ENCODE measurements around the gene RASSF4.

Gene RASSF4

DNA sequence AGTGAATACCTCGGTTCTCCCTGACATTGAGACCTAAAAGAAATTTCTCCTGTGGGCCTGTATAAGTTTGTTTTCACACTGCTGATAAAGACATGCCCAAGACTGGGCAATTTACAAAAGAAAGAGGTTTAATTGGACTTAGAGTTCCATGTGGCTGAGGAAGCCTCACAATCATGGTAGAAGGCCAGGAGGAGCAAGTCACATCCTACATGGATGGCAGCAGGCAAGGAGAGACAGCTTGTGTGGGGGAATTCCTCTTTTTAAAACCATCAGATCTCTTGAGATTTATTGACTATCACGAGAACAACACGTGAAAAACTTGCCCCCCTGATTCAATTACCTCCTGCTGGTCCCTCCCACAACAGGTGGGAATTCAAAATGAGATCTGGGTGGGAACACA is 41.8 kb upstream of the RASSF4 start:
- CTCF ChIA-PET, result no interaction called here
- Histone ChIP-seq H3K27ac (ENCODE audit: extremely low read depth, low read depth, low read length) (no peak overlapping the region), H3K36me3 (ENCODE audit: control insufficient read depth in 2 of 2, insufficient read depth in 1 of 2, low read length in 2 of 2) (no peaks in the 10 kb centered on the region), H3K4me1 (ENCODE audit: control insufficient read depth, insufficient read depth, low read length) (no peaks in the 10 kb centered on the region), H3K9me3 (ENCODE audit: control insufficient read depth, insufficient read depth, low read depth, low read length) (no peaks in the 10 kb centered on the region), H3K4me3 (ENCODE audit: low read depth, low read length) (no peak overlapping the region)
- POLR2A ChIA-PET, result no interaction called here
- TF ChIP-seq SETDB1 (IDR thresholded peaks at IDR 0.05; ENCODE audit: insufficient read length, low read length), result peak; percentile 35
- no peak for TF ChIP-seq ZNF830 (tag by site-specific recombination; IDR thresholded peaks at IDR 0.05; ENCODE audit: low read depth)

DNA sequence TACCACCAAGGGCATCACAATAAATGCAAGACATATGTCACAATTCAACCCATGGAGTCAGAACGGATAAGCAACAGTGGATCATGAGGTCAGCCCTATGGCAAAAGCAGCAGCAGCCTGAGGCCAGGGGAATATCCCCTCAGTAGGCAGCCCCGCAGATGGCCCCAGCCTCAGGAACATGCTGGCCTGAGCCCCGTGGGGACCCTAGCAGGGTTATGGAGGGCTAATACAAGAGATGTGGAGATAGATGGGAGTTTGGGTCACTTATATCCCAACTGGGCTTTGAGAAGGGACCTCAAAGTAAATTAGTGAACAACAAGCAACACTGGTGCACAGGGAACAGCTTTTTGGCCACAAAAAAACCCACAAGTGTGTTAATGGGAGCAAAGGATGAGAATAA is 39.4 kb upstream of the RASSF4 start:
- Histone ChIP-seq H3K4me3 (ENCODE audit: low read depth, low read length) (no peak overlapping the region), H3K36me3 (ENCODE audit: control insufficient read depth in 2 of 2, insufficient read depth in 1 of 2, low read length in 2 of 2) (no peaks in the 10 kb centered on the region), H3K27ac (ENCODE audit: extremely low read depth, low read depth, low read length) (no peak overlapping the region), H3K9me3 (ENCODE audit: control insufficient read depth, insufficient read depth, low read depth, low read length) (no peaks in the 10 kb centered on the region), H3K4me1 (ENCODE audit: control insufficient read depth, insufficient read depth, low read length) (no peaks in the 10 kb centered on the region)
- POLR2A ChIA-PET, result no interaction called here
- TF ChIP-seq ZBTB8A (tag by site-specific recombination; IDR thresholded peaks at IDR 0.05) (no peak), GLIS2 (tag by site-specific recombination; IDR thresholded peaks at IDR 0.05) (no peak), ZNF555 (tag by site-specific recombination; conservative IDR thresholded peaks at IDR 0.05) (no peak), ZNF670 (tag by site-specific recombination; IDR thresholded peaks at IDR 0.05; ENCODE audit: low read depth) (no peak)
- TF ChIP-seq, protein P1, sequence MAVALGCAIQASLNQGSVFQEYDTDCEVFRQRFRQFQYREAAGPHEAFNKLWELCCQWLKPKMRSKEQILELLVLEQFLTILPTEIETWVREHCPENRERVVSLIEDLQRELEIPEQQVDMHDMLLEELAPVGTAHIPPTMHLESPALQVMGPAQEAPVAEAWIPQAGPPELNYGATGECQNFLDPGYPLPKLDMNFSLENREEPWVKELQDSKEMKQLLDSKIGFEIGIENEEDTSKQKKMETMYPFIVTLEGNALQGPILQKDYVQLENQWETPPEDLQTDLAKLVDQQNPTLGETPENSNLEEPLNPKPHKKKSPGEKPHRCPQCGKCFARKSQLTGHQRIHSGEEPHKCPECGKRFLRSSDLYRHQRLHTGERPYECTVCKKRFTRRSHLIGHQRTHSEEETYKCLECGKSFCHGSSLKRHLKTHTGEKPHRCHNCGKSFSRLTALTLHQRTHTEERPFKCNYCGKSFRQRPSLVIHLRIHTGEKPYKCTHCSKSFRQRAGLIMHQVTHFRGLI (tag by site-specific recombination; IDR thresholded peaks at IDR 0.05), result no peak
- CTCF ChIA-PET, result interaction anchor here (0.5 to 0.7 kb wide), 2 partner anchors 74 to 539 kb away, joined by 3 to 8 read pairs; no protein-coding TSS in a partner anchor

DNA sequence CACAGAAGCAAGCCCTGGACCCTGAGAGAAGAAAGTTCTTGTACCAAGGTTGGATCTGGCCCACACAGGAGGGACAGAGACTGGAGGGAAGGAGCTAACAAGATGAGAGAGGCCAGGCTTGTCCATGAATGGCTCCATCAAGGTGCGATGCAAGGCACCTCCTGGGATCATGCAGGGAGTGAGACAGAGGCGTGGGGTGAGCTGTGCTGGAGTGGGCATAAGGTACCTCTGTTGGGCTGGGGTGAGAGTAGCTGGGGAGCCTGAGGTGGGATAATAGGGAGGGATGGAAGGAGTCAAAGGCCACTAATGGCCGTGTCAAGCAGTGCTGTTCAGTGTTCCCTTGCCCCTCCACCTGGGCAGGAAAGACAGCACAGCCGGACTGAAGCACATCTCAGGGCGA is 38.5 kb upstream of the RASSF4 start:
- Histone ChIP-seq H3K36me3 (ENCODE audit: control insufficient read depth in 2 of 2, insufficient read depth in 1 of 2, low read length in 2 of 2) (no peaks in the 10 kb centered on the region), H3K4me1 (ENCODE audit: control insufficient read depth, insufficient read depth, low read length) (no peaks in the 10 kb centered on the region), H3K27ac (ENCODE audit: extremely low read depth, low read depth, low read length) (no peak overlapping the region), H3K9me3 (ENCODE audit: control insufficient read depth, insufficient read depth, low read depth, low read length) (no peaks in the 10 kb centered on the region), H3K4me3 (ENCODE audit: low read depth, low read length) (no peak overlapping the region)
- CTCF ChIA-PET, result interaction anchor here (0.6 to 0.7 kb wide), 2 partner anchors 13 to 74 kb away, joined by 3 to 8 read pairs; no protein-coding TSS in a partner anchor
- TF ChIP-seq ZNF621 (tag by site-specific recombination; IDR thresholded peaks at IDR 0.05) (no peak), ZNF776 (tag by site-specific recombination; IDR thresholded peaks at IDR 0.05; ENCODE audit: borderline replicate concordance) (no peak), ZFP69B (tag by site-specific recombination; IDR thresholded peaks at IDR 0.05) (no peak), ZNF266 (tag by site-specific recombination; IDR thresholded peaks at IDR 0.05; ENCODE audit: low read depth) (no peak), ZNF76 (tag by site-specific recombination; IDR thresholded peaks at IDR 0.05; ENCODE audit: borderline replicate concordance, low read depth) (no peak), SCRT2 (tag by site-specific recombination; IDR thresholded peaks at IDR 0.05) (no peak), ZNF16 (tag by site-specific recombination; IDR thresholded peaks at IDR 0.05; ENCODE audit: low read depth) (no peak), ZNF701 (tag by site-specific recombination; IDR thresholded peaks at IDR 0.05) (no peak), ZNF155 (tag by site-specific recombination; IDR thresholded peaks at IDR 0.05) (no peak), ZNF324 (tag by site-specific recombination; IDR thresholded peaks at IDR 0.05) (no peak), KLF7 (tag by site-specific recombination; IDR thresholded peaks at IDR 0.05; ENCODE audit: borderline replicate concordance) (no peak)
- TF ChIP-seq, protein P2, sequence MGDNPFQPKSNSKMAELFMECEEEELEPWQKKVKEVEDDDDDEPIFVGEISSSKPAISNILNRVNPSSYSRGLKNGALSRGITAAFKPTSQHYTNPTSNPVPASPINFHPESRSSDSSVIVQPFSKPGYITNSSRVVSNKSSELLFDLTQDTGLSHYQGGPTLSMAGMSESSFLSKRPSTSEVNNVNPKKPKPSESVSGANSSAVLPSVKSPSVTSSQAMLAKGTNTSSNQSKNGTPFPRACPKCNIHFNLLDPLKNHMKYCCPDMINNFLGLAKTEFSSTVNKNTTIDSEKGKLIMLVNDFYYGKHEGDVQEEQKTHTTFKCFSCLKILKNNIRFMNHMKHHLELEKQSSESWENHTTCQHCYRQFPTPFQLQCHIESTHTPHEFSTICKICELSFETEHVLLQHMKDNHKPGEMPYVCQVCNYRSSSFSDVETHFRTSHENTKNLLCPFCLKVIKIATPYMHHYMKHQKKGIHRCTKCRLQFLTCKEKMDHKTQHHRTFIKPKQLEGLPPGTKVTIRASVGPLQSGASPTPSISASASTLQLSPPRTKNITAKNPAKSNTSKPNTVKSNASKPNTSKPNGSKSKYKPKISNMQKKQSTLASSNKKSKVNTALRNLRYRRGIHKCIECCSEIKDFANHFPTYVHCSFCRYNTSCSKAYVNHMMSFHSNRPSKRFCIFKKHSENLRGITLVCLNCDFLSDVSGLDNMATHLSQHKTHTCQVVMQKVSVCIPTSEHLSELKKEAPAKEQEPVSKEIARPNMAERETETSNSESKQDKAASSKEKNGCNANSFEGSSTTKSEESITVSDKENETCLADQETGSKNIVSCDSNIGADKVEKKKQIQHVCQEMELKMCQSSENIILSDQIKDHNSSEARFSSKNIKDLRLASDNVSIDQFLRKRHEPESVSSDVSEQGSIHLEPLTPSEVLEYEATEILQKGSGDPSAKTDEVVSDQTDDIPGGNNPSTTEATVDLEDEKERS (tag by site-specific recombination; IDR thresholded peaks at IDR 0.05), result no peak
- POLR2A ChIA-PET, result no interaction called here
